T-helper 9 cell (primary cell): ENCODE results near the gene CDK2.
"Not testable (repeated sequence)": the region's sequence is repeated elsewhere in the genome, so short reads cannot be mapped to it uniquely, and the experiment has no call there.

Experiments
- DNase-seq: peaks from one replicate; pipeline ENCODE4 v3.0.0-alpha.2; 2020

Gene CDK2

DNA sequence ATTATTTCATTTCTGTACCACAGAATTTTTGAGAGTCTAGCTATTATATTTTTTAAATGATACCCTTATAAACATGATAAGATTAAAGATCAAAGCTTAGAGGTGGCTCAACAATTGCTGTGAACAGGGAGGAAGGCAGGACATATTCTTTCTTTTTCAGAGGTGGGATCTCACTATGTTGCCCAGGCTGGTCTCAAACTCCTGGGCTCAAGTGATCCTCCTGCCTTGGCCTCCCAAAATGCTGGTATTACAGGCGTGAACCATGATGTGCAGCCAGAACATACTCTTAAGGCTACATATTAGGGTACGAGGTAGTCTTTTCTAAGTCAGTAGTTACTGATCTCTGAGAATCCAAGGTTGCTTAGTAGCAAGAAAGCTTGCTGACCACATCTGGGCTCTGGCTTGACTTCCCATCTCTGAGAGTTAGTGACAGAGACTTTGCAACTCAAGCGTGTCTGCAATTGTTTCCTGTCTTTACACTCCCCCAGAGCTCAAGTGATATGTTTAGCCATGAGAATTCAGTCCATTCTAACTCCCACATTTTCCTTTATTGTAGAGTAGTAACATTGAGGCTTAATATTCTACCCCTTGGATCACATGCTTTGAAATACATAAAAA lies 15.8 kb downstream of the CDK2 start:
- no peak for DNase-seq

DNA sequence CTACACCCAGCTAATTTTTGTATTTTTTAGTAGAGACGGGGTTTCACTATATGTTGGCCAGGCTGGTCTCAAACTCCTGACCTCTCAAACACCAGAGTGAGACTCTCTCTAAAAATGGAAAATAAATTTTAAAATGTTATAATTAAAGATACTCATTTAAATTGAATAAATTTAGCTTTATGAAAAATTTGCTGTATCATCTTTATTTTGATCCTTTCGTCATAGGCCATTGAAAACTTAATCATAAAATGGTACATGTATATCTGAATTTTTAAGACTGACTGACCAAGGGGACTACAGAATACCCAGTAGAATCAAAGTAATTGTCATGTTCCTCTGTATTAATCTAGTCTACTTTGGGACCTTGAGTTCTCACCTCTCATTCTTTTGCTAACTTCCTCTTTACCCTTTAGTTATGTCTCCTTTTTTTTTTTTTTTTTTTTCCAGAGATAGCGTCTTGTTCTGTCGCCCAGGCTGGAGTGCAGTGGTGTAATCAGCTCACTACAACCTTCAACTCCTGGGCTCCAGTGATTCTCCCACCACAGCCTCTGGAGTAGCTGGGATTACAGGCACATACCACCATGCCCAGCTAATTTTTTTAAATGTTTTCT lies 16.7 kb downstream of the CDK2 start:
- DNase-seq = no peak

DNA sequence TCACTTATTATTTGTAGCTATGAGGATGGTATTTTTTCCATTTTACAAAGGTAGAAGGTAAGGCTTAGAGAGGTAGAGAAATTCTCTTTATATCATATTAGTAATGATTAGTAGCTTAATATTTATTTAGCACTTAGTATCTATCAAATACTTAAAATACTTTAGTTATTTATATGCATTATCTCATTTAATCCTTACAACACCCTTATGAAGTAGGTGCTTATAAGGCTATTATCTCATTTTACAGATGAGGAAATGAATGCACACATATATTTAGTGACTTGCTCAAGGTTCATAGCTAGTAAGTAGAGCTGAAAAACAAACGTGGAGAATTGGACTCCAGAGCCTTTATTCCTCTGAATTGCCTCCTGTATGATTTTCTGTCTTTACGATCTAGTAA lies 18.2 kb downstream of the CDK2 start:
- no peak for DNase-seq

DNA sequence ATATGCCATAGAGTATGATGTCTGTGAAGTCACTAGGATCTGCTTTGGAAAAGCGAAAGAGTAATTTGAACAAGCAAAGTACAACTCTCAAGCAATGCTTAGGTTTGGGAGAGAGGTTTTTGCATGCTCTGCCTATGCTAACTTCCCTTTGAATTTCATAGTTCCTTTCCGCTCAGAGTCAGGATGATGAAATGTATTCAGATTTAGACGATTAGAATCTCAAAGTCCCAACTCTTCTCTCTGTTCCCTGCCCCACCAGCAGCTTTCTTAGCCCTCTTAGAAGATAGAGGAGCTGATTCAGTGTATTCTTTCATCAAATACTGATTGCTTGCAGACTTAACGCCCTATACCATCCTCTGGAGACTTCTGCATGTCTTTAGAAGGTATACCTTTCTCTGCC lies 18.7 kb downstream of the CDK2 start:
- DNase-seq = no peak

DNA sequence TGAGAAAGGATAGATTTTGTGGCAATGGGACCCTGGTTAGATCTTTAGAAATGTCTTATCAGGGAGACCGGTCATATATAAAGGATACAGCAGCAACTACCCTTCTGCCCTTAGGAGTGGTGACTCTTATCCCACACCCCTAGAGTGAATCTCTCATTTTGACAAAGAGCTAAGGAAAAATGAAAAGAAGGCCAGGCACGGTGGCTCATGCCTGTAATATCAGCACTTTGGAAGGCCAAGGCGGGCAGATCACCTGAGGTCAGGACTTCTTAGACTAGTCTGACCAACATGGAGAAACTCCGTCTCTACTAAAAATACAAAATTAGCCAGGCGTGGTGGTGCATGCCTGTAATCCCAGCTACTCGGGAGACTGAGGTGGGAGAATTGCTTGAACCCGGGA lies 19.3 kb downstream of the CDK2 start:
- not testable (repeated sequence) for DNase-seq

DNA sequence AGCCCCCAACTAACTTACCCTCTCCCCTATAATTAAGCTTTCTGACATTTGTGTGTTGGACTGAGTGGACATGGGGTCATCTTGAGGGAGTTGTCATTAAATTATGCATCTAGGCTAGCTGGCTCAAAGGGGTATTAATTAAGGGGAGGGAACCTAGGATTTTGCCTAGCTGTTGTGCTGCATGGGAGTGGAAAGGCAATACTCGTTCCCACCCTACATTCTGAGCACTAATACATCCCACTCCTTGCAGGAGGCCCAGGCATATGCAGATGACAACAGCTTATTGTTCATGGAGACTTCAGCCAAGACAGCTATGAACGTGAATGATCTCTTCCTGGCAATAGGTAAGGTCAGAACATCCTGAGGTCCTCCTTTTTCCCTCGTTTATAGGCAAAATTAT lies 24.5 kb downstream of the CDK2 start:
- no peak for DNase-seq

DNA sequence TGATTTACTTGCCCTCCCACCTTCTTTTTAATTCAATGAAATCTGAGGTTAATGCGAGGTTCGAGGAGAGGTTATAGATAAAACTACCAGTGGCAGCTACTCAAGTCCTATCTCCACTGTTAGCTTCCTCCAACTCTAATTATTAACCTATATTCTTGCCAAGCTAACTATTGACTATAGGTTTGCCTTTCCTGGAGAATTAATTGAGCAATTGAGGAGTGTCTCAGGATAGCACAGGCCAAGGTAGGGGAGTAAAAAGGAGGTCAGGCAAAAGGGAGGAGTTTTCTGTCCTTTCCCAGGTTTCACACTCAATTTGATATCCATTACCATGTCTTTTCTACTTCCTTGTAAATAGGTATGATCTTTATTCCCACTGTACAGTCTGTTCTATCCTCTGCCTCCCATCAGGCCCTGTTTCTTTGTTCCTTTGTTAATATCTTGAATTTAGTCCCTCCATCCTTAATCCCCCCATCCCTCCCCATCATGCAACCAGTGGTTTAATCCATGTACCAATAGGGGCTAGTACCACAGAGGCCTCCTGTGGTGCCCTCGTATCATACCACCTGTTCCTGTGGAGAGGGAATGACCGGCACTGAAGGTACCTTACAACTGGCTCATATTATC lies 26.7 kb downstream of the CDK2 start:
- no peak for DNase-seq

DNA sequence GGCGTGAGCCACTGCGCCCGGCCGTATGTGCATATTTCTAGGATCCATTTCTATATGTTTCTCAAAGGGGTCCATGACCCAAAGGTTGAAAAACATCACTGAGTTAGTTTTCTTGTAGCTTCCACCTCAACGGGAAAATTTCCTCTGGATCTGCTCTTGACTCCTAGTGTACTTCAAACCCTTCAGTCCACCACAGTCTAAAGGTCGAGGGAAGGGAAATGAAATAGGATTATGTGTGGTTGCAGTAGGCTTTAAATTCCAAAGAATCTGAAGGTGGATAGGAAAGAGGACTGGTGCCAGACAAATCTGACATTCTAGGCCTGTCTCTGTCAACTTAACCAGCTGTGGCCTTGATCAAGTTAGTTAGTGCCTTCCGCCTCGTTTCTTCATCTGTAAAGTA lies 28.7 kb downstream of the CDK2 start:
- no peak for DNase-seq

DNA sequence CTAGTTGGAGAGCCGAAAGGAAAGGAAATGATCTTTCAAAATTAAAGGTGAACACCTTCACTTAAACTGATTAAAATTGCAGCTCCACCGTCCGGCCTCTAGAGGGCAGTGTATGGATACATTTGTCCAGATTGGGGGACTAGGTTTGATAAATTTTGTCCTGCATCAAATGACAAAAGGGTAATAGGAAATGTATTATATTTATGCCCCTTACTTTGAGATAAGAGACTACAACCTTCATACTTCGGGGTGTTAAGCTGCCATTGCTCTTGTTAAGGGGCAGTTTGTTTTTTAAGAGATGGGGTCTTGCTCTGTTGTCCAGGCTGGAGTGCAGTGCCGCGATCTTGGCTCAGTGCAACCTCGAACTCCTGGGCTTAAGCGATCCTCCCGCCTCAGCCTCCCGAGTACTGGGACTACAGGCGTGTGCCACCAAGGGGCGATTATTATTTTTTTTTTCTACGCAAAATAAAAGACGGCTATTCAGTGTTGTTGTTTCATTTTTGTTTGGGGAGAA lies 29.6 kb downstream of the CDK2 start:
- DNase-seq = peak; percentile 45

DNA sequence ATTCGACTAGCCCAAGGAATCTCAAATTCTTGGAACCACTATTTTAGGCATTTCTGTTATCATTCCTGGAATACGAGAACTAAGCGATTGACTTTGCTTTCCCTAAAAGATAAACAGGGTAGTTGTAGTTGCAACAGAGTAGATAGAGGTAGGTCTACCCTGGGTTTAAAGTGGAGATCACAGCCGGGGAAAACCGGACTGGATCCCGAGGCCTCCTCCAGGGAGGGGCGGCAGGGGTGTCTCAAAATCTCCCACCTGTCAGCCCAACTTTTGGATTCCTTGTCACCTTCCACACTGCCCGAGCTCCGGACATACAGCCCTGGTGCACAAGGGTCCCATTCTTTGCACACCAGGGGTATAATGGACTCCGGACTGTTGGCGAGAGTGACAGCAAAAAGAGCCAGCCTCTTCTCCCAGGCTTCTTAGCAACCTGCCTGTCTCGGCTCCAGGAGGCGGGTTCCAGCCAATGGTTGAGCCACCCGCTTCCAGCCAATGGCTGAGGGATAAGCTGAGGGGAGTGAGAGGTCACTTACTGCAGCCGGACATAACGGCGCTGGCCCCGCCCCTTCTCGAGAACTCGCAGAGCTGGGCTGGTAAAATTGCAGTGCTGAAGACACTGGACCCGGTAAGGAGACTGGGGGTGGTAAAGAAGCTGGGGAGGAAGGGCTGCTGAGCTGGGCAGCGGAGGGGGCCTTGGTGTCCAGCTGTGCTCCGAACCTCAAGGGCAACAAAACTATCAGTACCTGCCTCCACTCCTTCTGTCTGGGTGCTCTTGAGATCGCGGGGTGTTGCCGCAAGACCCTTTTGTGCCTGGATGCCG lies 30.3 kb downstream of the CDK2 start, which contains the start of gene SUOX:
Gene SUOX, plus strand, starts transcription at position 562 of the 820 bp plus-strand sequence. CDS start 4,946 bp downstream, outside the sequence.
- DNase-seq = no peak

DNA sequence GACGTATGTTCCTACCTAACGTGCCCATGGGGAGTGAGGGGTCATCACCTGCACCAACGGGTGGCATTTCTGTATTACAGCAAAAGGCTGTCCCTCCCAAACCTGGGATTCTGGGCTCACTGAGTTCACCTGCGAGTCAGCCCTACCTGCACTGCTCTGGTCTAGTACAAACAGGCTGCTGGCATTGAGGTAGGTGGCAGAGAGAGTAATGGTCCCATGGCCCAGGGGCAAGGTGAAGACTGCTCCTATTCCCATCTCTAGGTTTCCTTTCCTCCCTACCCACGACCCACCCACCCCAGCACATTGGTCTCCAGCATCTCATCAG lies 30.9 kb downstream of the CDK2 start:
- DNase-seq = no peak

DNA sequence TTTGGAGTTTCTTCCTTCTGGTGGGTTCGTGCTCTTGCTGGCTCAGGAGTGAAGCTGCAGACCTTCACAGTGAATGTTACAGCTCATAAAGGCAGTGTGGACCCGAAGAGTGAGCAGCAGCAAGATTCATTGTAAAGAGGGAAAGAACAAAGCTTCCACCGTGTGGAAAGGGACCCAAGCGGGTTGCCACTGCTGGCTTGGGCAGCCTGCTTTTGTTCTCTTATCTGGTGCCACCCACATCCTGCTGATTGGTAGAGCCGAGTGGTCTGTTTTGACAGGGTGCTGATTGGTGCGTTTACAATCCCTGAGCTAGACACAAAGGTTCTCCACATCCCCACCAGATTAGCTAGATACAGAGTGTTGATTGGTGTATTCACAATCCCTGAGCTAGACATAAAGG lies 32.9 kb downstream of the CDK2 start:
- DNase-seq = not testable (repeated sequence)

DNA sequence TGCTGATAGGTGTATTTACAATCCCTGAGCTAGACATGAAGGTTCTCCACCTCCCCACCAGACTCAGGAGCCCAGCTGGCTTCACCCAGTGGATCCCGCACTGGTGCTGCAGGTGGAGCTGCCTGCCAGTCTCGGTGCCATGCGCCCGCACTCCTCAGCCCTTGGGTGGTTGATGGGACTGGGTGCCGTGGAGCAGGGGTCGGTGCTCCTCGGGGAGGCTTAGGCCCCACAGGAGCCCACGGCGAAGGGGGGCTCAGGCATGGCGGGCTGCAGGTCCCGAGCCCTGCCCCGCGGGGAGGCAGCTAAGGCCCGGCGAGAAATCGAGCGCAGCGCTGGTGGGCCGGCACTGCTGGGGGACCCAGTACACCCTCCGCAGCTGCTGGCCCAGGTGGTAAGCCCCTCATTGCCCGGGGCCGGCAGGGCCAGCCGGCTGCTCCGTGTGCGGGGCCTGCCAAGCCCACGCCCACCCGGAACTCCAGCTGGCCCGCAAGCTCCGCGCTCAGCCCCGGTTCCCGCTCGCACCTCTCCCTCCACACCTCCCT lies 33.4 kb downstream of the CDK2 start:
- DNase-seq = not testable (repeated sequence)

DNA sequence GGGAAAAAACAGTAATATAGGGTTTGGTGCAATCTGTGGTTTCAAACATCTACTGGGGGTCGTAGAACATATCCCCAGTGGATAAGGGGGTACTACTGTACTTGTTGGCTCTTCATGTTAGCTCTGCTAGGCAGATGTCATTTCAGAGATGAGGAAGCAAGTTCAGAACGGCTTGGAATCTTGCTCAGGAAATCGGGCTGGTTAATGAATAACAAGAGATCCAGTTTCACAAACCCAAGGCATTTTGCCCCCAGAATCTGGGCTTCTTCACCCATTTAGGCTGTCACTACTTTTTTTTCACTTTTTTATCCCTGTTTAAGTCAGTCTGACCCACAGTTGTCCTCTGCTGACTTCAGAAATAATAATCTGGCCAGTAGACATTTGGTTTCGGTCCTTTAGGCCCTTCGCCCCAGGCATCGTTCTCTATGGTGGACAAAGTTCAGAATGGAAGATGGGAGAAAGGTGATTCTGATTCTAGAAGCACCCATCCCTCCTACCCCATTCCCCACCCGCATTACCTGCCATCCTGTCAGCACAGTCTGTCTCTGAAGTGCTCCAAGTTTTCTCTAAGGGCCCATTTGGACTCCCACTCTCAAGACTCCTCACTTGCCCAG lies 35.0 kb downstream of the CDK2 start:
- DNase-seq = no peak

DNA sequence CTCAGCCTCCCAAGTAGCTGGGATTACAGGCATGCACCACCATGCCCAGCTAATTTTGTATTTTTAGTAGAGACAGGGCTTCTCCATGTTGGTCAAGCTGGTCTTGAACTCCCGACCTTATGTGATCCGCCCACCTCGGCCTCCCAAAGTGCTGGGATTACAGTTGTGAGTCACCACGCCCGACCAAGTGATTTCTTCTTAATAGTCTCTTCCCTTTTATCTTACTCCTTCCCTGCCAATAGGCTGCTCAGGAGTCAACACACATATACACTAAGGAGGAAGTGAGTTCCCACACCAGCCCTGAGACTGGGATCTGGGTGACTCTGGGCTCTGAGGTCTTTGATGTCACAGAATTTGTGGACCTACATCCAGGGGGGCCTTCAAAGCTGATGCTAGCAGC lies 36.7 kb downstream of the CDK2 start:
- not testable (repeated sequence) for DNase-seq

DNA sequence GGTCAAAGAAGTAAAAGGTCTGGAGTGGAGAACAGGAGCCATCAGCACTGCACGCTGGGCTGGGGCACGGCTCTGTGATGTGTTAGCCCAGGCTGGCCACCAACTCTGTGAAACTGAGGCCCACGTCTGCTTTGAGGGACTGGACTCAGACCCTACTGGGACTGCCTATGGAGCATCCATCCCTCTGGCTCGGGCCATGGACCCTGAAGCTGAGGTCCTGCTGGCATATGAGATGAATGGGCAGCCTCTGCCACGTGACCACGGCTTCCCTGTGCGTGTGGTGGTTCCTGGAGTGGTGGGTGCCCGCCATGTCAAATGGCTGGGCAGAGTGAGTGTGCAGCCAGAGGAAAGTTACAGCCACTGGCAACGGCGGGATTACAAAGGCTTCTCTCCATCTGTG lies 37.6 kb downstream of the CDK2 start:
- no peak for DNase-seq

DNA sequence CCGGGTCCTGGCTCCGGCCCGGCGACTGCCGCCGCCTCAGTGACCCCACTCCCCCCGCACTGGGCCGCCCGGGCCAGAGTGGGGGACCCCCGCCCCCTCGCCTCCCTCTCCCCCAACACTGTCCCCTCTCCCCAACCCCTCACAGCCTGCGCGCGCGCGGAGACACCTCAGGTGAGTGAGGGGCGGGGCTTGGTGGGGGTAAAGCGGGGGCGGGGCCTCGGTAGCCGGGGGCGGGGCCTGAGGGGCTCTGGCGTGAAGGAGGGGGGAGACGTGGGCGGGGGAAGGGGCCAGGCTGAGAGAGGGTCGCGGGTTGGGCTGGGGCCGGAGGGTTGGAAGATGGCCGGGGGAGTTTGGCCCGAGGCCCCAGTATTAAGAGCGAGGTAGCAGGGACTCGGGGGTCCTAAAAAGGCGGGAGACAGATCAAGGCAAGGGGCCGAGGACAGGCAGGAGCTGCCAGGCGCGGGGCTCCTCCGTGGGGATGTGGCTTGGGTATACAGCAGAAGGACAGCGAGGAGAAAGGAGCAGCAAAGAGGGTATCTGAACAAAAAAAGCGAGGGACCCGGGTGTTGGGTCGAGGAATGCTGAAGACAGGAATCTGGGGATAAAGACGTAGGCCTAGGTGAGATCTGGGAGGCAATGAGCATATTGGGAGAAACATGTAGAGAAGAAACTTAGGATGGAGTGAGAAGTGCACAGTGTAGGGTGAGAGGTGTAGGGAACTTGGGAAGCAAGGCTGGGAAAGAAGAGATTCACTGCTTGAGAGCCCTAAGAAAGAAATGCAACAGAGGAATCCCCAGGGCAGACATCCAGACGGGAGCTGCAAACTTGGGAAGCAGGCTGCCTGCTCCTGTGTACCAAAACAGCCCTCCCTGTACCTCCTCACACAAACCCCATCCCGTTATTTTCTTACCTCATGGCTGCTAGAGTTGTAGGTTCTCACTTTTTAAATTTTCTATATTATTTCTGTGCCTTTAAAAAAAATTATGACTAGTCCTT lies 41.2 kb downstream of the CDK2 start:
- peak; percentile 79 for DNase-seq

DNA sequence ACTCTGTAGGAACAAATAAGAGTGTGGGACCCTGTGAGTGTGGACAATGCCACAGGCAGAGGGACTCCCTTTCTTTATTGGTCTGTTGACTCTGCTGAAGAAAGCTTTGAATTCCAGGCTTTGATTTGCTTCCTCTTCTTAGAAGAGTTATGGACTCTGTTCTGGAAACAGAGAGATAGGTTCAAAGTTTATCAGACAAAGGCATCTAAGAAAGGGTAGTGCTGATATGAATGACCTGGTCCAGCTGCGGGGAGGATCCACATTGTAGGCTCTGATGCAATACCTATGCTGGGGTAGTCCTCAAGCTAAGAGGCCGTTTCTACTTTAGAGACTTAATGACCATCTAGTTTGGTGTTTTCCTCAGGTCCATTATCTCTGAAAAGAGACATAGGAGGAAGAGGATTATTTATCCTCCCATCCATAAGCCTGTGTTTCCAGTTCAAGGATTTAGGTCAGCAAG lies 43.5 kb downstream of the CDK2 start:
- no peak for DNase-seq

DNA sequence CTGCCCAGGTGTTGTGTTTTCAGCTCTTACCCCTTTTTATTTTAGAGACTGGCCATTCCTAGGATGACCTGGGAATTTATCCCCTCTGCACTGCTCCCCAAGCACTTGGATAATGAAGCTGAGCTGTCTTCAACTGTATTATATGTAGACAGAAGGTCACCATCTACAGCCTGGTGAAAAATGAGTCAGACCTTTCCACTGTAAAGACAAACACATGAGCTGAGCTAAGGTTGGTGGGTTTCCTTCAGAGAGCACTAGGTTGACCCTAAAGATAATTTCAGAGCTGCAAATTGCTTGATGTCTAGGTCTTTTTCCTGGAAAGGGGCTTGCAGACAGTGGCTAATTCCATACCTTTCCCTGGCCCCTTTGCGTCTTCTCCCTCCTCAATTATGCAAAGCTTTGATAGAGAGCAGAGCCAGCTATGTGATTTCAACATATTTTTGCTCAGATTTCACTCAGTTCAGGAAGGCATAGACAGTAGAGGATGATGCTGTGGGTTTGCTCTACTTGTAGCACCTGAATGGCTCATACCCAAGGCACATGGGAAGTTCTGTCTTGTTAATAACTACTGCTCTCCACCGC lies 45.0 kb downstream of the CDK2 start:
- no peak for DNase-seq

DNA sequence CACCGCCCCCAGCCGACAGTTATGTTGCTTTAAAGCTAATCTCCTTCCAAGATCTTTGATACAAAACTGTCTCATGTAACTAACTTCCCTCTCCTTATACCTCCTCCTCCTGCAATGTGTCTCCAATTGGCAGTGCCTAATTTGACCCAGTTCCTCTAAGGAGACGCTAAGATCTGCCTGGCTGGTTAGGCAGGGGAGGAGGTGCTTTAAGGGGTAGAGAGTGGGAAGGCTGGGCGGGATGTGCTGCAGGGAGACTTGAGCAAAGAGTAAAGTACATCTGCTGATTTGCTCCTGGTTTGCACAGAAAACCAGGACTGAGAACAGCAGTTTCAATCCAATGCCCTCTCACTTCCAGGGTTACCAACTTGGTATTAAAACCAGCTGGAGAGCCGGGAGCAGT lies 46.9 kb downstream of the CDK2 start:
- DNase-seq = no peak

DNA sequence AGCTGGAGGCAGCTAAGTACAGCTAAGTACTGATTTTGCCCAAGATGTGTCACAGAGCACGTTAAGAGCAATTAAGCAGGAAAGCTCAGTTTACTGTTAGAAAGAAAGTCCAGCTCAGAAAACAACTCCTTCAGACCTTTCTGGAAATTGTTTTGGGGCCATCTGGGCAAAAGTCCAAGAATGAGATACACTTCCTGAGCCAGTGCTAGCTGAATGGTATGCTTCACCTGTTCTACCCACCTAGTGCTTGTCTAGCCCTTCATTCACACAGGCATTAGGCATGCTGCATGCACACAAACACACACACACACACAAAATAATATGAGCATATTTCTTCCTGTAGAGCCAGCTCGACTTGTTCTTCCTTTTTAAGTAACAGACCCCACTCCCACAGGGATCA lies 47.6 kb downstream of the CDK2 start:
- no peak for DNase-seq
